T-helper 1 cell treated with Interleukin-12 subunit alpha and Interleukin-12 subunit beta and Interleukin-4 antibody, amounts not matched to agents 30 ng/mL and 1 ng/mL, for 36 hours (primary cell): Measurements from ENCODE around the gene PRKCD. TPM values are rescaled to one million over a fixed set of nuclear protein-coding genes. Genes with fewer than 3 reads are reported as not detected.

Experiments used
- intact Hi-C: fragments of 100-400 bp; cut with micrococcal nuclease; formaldehyde crosslinking; loops from one replicate; pipeline ENCODE4 v1.15.1; 2024
- total RNA-seq: library from RNA; stranded (reverse); gene quantifications from 2 replicates; pipeline ENCODE4 v1.2.3, GENCODE V29; 2022

The PRKCD gene
- total RNA-seq, result 27.5 and 29.5 TPM in 2 replicates

DNA sequence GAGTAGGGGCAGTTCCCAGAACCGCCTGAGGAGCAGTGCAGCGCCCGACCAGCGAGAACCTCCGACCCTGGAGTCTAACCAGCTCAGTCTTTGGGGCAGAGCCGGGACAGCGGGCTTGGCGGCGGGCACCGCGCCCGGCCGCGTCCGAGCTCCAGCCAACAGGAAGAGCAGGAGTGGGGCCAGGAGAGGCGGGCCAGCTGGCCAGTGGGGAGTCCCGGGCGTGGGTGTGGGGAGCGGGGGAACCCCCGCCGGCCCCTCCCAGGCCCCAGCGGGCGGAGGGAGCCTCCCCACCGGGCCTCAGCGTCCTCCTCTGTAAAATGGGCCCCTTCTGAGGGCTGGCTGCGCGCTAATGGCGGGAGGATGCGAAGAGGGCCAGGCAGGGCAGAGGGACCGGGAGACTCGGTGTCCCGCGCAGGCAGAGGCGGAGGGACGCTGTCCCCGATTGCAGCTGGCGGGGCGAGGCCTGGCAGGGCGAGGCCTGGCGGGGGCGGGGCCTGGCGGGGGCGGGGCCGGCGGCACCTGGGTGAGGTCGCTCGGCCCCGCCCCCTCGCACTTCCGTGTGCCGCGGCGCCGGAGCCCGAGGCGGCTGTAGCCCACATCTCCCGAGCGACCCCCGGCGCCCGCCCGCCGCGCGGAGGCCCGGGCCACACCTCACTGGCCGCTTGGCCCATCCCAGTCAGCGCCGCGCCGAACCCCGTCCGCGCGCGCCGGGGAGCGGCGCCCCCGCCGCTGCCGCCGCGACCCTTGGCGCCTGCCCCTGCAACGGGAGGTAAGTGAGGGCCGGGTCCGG lies at the start of gene PRKCD:
Gene PRKCD (plus strand): TSS at position 550 of the 790 bp plus-strand sequence. CDS start 17,214 bp downstream, outside the sequence.
- intact Hi-C loops, result loop anchor here (1.0 to 5.0 kb wide), 5 partner anchors 31 to 264 kb away; partner anchors contain the start of genes RFT1, SFMBT1 and STIMATE

DNA sequence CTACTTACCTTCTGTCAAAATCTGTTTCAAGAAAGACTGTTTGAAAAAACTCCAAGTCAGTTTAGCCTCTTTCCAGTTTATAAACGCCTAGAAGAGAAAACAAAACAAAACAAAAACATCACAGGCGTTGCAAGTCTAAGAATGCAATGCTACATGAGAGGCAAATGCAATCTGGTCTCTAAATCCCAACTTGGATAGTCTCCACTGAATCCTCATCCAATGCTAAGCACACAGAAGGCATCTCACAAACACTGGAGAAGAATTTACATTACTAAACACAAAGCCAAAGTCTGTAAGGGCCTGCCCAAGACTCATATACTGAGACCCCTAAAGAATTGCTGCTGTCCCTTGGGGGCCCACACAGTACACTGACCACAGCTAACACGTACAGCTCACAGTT lies 49.2 kb upstream of the PRKCD start:
- intact Hi-C loops, result loop anchor here (2.0 to 10.0 kb wide), 3 partner anchors 235 to 699 kb away; partner anchors contain the start of gene DCP1A

DNA sequence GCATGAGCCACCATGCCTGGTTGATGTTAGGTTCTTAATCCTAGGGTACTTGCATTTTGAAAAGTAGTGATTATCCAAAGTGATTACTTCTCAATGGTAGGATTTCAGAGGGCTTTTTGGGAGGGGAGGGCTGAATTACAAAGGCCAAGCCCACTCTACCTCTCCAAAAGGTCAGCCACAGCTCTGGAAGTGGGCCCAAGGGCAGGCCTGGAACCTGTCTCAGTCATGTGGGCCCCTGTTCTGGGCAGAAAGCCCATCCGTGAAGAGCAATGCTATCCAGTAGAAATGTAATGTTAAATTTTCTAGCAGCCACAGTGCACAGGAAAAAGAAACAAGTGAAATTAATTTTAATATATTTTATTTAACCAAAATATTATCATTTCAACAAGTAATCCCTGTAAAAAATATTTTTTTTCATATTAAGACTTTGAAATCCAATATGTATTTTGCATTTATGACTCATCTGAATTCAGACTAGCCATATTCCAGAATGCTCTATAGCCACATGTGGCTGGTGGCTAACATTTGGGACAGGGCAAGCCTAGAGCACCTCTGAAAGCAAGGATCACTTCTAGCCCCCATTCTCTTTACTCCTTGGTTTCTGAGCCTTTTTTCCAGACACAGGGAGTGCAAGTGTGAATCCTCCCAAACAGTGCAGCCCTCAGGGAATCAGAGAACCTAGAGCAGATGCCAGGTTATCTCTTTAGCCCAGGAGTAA lies 47.6 kb upstream of the PRKCD start:
- intact Hi-C loops, result loop anchor here (1.0 to 10.0 kb wide), 6 partner anchors 17 to 597 kb away; partner anchors contain the start of gene RFT1

DNA sequence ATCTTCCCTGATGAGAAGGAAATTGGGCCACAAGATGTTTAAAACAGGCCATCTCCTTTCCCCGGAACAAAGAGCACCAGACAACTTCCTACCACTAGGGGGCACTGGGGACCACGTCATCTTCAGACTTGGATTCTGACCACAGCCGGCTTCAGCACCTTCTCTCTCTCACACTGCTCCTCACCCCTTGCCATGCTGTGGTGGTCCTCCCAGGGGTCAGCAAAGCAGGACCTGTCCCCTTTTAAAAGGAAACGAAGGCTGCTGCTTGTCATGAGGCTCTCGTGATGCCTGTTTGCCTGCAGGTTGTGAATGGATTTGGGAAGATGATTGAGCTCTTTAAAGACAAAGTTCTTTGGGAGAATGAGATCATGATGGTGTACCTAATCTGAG lies 47.0 kb upstream of the PRKCD start:
- intact Hi-C loops, result loop anchor here (1.0 to 10.0 kb wide), 6 partner anchors 16 to 597 kb away; partner anchors contain the start of gene RFT1

DNA sequence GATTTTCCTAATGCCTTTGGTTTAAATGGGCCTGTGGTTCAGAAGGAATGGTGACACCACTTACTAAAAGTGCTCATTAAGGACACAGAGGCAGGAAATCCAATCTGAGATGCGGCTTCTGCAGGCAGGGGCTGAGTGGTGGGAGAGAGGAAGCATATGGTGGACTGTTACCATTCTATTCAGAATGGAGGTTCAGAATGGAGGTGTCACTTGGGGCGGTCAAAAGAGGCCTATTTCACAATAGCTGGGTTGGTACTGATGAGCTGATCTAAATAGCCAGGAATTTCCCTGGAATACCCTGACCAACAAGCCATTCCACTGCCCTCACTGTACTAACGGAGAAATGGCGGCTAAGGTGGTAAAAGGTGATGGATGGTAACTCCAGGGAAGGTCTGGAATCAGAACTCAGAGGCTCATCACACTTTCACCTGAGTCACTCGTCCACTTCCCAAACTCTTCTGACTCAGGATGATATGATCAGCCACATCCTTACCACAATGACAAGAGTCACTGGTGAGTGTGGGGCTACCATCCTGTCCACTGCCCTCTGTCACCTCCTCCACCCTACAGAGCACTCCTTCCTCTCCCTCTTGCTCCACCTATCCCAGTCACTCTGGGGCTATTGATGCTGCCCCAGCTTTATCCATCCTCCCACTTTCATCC lies 46.5 kb upstream of the PRKCD start:
- intact Hi-C loops, result loop anchor here (1.0 to 10.0 kb wide), 6 partner anchors 16 to 596 kb away; partner anchors contain the start of gene RFT1

DNA sequence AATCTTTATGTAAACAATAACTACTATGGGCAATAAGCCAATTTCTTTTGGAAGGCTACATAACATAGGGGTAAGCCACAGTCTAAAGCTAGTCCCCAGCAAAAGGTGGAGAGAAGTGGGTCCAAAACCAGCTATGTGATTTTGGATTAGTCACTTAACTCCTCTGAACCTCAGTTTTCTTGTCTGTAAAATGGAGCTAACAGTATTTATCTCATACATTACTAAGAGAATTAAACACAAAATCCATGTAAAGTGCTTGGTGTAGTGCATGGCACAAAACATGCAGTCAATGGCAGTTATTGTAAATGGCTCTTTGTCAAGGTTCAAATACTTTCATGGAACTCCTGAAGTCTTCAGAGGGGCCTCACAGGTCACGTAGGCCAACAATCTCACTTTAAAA lies 44.1 kb upstream of the PRKCD start:
- intact Hi-C loops, result loop anchor here (10.0 kb wide), 1 partner anchor 388 kb away; no protein-coding TSS in a partner anchor

DNA sequence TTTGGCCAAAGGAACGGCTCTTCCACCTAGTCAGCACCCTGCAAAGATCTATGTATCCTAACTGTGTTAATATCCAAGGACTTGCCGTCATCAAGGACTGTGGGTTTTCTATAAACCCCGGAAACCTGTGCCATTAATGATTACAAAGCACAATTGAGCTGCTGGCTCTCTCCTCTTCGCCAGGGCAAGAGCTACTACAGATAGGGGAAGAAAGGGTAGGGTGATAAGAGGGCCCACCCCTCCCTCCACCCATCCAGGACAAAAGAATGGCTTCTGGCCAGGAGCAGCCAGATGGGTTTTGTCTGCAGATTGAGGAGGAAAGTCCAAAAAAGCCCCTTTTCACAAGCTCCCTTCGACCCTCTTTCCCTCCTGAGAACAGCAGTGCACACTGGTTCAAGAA lies 40.7 kb upstream of the PRKCD start:
- intact Hi-C loops, result no loop called here

DNA sequence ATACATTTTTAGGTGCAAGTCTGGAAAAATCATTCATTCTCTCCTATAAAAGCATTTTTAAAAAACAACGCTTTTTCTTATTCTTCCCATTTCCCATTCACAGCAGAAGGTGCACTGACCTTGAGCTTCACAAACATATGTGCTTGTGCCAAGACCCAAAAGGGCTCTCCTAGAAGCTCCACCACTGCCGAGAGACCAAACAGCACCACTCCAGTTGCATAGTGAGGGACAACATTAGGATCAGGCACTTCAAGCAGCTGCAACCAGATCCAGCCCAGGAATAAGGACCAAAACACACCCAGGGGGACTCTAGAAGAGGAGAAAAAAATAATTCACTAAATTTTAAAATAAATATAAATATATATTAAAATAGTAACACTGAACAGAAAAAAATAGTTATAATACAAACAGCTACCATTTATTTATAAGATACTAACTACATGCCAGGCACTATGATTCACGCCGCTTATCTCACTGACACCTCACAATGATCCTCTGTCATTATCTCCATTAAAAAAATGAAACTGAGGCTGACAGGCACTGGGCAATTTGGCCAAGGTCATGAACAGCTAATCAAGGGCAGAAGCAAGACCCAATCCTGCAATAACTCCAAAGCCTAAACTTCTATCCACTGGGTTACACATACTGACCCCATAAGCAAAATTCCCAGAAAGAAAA lies 38.6 kb upstream of the PRKCD start:
- intact Hi-C loops, result no loop called here

DNA sequence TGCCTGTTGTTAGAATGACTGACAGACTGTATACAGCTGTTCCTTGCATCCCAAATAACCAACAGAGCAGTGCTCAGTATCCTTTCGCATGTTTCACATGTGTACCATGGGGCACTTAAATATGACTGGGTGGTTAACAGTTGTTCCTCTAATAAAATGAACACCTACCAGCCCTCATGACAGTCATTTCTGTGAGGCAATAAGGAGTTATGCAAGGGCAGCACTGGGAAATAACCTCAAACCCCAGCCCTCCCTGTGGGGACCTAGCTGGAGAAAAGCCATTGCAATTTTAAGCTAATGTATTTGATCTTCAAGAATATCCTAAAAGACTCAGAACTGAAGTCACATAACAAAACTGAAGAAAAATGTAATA lies 38.1 kb upstream of the PRKCD start:
- intact Hi-C loops, result no loop called here

DNA sequence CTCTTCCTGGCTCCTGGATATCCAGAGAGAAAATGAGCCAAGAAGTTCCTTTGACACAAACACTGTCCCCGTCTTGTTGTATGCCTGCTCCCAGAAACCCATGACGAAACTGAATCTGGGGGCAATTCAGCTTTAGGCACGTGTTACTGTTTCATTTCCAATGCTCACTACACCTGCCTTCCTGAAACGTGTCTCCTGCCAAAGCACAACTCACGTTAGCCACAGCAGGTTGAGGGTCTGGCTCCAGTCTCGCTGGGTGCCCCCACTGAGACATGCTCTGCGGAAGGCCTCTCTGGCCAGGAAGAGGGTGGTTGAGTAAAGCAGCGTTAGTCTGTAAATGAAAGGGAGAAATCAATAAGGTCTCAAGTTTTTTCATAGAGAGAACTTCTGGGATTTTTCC lies 37.5 kb upstream of the PRKCD start:
- intact Hi-C loops, result no loop called here

DNA sequence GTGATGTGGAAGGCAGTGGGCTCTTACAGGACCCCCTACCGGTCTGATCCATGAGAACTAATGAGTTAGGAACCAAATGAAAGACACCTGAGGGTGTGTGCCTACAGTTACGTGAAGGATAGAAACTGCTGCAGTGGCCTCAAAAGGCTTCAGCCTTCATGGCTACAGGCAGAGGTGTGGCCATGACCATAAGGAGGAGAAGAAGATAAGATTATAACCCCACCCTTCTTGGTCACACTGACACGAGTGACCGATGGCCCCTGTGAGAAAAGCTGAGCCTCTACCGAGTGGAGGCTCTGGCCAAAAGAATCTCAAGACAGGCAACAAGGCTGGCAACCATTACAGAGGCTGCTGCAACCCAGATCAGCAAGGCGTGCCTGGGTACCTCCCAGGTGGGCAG lies 37.1 kb upstream of the PRKCD start:
- intact Hi-C loops, result no loop called here

DNA sequence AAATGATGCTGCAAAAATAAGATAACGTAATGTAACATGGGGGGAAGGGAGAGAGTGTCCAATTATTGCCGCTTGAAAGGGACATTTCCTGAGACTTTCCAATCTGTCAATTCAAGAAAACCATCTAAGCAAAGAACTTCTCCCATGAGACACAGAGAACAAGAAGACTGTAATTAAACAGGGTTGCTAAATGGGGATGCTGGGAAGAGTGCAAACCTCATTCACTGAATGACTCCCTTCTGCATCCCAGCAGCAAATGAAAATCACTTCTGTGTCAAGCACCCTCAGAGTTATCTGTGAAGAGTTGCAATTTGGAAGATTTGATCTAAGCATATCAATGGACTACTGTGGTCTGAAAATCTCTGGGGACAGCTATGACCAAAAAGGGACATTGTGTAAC lies 34.4 kb upstream of the PRKCD start:
- intact Hi-C loops, result no loop called here

DNA sequence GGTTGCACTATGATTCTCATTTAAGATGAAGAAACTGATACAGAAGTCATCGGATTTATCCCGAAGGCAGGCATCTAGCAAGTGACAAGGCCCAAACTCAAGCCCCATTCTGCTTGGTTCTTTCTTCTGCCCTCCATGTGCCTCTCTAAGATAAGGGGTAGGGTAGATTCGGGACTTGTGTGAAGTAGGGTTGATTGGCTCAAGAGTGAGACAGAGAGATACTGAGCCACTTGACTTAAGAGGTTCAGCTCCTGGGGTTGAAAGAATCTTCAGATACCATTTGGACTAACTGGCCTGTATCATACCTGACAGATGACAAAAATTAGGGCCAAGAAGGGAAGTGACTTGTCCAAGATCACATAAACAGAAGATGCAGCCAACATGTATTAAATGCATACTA lies 31.7 kb upstream of the PRKCD start:
- intact Hi-C loops, result no loop called here

DNA sequence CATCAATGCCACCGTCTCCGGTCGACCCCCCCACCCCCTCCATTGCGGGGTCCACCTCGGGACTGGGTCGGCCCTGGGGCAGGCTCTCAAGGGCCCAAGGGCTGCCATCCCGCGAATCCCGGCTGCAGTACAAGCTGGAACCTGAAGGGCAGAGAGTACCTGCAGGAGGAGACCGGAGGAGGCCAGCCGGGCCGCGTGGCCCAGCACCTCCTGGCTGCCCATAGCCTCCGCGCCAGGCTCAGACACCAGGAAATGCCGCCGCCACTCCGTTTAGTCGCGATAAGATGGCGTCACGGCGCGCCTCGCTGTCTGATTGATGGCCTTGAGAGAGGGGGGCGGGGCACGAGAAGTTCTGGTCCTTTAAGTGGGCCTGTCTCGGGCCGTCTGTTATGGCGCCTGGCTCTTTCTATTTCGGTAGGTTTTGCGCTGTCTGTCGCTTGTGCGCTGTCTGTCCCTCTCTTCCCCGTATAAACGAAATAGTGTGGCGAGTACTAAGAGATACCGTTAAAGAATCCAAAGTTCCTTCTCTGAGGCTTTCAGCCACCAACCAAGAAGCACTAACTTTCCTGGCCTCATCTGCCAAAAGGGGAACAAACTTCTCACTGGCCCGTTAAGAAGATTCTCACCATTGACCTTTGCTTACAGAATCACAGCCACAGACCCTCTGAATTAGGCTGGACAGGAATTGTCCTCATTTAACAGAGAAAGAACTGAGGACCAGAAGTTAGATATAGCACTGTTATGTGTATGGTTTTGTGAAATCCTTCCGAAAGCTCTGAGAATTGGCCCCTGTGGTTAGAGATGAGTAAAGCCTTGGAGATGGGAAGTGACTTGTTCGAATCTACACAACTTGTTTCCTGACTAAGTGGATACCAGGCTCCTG lies 30.6 kb upstream of the PRKCD start, which contains the start of gene RFT1:
Gene RFT1 (minus strand): TSS at position 257 of the 883 bp plus-strand sequence. CDS start 35 bp downstream, at position 222.
- intact Hi-C loops, result loop anchor here (1.0 to 10.0 kb wide), 11 partner anchors 16 to 1746 kb away; partner anchors contain the start of genes DCP1A, GLT8D1, MANF and PRKCD

DNA sequence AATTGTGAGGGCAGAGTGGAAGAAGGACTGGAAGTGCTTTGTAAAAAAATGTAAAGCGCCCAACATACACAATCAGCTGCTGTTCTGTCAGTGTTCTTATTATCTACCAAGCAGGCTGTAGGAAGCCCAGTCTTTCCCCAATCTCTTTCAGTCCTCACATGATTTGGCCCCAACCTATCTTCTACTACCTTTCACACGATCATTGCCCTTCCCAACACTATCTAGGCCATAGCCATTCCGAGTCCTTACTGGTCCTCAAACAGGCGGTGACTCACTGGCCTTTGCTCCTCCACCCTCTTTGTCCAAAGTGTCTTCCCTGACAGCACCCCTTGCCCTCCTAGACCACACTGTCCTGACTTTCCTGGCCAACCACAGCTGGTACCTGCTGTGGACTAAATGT lies 29.9 kb upstream of the PRKCD start:
- intact Hi-C loops, result loop anchor here (10.0 kb wide), 1 partner anchor 1746 kb away; the partner anchor contains the start of gene MANF

DNA sequence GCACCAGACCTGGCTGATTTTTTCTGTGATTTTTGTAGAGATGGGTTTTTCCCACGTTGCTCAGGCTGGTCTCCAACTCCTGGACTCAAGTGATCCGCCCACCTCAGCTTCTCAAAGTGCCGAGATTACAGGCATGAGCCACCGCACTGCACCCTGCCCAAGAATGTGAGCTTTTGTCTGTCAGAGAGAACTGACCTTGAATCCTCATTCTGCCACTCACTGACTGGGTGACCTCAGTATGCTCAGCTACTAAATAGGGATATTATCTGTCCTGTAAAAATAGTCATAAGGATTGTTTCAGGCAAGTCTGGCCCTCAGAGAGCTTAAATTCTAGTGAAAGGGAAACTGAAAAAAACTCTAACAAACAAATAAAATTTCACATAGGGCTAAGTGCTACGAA lies 28.7 kb upstream of the PRKCD start:
- intact Hi-C loops, result loop anchor here (10.0 kb wide), 1 partner anchor 1748 kb away; the partner anchor contains the start of gene MANF

DNA sequence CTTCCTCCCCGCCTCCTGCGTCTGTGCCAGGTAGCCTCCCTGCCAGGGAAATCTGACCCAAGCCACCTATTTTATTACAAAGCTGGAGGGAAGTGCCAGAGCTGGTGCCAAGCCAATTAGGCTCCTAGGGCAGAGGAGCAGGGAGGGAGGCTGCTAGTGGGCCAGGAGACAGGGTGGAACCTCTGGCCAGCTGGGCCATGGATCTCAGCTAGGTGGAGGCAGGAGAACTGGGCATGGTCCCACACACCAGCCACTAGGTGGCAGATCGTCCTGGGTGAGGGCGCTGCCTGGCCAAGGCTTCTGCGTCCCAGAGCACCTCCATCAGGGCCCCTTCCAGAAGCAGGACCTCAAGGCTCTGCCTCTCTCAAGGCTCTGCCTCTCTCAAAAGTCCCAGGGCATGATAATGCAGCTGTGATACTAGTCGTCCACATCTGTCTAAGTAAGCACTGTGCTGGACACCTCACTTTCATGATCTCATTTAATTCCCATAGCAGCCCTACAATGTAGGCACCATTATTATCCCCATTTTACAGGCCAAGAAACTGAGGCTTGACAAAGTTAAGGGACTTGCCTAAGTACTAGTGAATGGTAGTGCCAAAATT lies 26.3 kb upstream of the PRKCD start:
- intact Hi-C loops, result loop anchor here (1.0 to 10.0 kb wide), 2 partner anchors 62 to 1750 kb away; partner anchors contain the start of gene MANF

DNA sequence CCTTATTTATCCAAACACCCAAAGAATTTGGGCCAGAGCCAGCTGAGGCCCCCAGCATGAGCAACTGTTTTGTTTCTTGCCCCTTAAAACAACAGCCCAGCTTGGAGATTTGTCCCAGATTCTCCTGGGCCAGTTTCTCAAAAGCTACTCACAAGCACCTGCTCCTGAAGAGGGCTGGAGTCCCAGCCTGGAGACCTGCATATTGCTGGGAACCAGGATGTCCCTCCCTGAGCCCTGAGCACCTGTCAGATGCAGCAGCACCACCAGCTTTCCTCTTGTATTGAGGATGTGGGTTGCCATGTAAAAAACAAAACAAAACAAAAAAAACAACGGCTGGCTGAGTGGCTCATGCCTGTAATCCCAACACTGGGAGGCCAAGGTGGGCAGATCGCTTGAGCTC lies 23.8 kb upstream of the PRKCD start:
- intact Hi-C loops, result loop anchor here (10.0 kb wide), 1 partner anchor 1752 kb away; the partner anchor contains the start of gene MANF

DNA sequence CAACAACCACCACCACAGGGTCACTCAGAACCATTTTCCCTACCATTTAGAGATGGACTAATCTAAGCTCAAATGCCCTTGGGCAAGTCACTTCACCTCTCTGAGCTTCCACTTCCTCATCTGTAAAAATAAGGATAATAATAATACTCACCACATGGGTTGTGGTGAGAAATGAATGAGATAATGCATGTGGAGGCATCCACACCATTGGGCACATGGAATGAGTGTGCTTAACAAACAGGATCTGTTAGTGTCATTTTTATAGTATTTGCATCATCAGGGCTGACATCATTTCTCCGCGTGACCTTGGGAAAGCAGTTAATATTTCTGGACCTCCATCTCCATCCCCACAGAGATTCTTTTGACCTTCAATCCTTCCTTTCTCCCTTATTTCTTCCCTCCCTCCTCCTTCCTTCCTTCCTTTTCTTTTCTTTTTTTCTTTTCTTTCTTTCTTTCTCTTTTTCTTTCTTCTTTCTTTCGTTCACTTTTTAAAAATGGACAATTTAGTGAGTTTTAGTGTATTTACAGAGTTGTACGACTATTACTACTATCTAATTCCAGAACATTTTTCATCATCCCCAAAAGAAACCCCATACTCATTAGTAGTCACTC lies 23.1 kb upstream of the PRKCD start:
- intact Hi-C loops, result loop anchor here (10.0 kb wide), 1 partner anchor 1753 kb away; the partner anchor contains the start of gene MANF
